ENCODE measurements around the gene DNAJC9.

GRCh38 chr10:73262105-73262730 is 15.2 kb upstream of the DNAJC9 start:
- TF ChIP-seq EZH2 (IDR thresholded peaks at IDR 0.05; ENCODE audit: insufficient read depth, poor library complexity, severe bottlenecking) (no peak), EZH2phosphoT487 (IDR thresholded peaks at IDR 0.05; ENCODE audit: insufficient read depth, low read depth) (no peak)

Measured in GM23248 (cell line).